Gastroesophageal sphincter (tissue), 4 donors: ENCODE measurements around the gene TLL1. TPM values are rescaled to one million over a fixed set of nuclear protein-coding genes. Genes with fewer than 3 reads are reported as not detected.

Experiments
- ATAC-seq: fragments of 150-250 bp; one replicate; pipeline ENCODE4 v1.9.1; 2016; ENCODE audit warnings: mild to moderate bottlenecking, moderate library complexity
- H3K27ac ChIP-seq, 4 donors: fragments of 200-600 bp; sonication (generic) in 3 of 4; 1 replicate in 3 of 4; 2 replicates in 1 of 4; pipeline ENCODE4 v1.5.1; 2016 to 2019
- H3K27me3 ChIP-seq: fragments of 200-600 bp; sonication (generic); one replicate; pipeline ENCODE4 v1.5.1; 2019
- H3K36me3 ChIP-seq, 2 donors: fragments of 200-600 bp; sonication (generic); one replicate each; pipeline ENCODE4 v1.5.1; 2019; ENCODE audit warnings: control low read depth in 1 of 2
- H3K4me1 ChIP-seq, 3 donors: fragments of 200-600 bp; sonication (generic); 1 replicate in 2 of 3; 2 replicates in 1 of 3; pipeline ENCODE4 v1.5.1; 2016 to 2019; ENCODE audit warnings: control low read depth in 2 of 3
- H3K4me3 ChIP-seq, 2 donors: fragments of 200-600 bp; sonication (generic); one replicate each; pipeline ENCODE4 v1.5.1; 2019; ENCODE audit warnings: mild to moderate bottlenecking in 1 of 2, moderate library complexity in 1 of 2
- H3K9me3 ChIP-seq, 3 donors: fragments of 200-600 bp; sonication (generic); one replicate each; pipeline ENCODE4 v1.5.1; 2017 to 2019; ENCODE audit warnings: control low read depth in 2 of 3
- EP300 ChIP-seq: sonication (generic); formaldehyde crosslinking; IDR thresholded peaks from one replicate; pipeline ENCODE4 v1.6.1; 2017; ENCODE audit warnings: antibody characterized with exemption, mild to moderate bottlenecking
- POLR2A ChIP-seq, 2 donors: fragments of 450-650 bp; IDR thresholded peaks; one replicate each; pipeline ENCODE4 v1.6.1; 2017; ENCODE audit warnings: antibody characterized with exemption in 2 of 2, mild to moderate bottlenecking in 2 of 2, moderate library complexity in 1 of 2
- POLR2AphosphoS5 ChIP-seq: sonication (generic); formaldehyde crosslinking; IDR thresholded peaks from one replicate; pipeline ENCODE4 v1.6.1; 2017; ENCODE audit warnings: antibody characterized with exemption
- WGBS, 2 donors: methylation state at CpG; one replicate each; pipeline ENCODE4 v1.1.5; 2018; ENCODE audit warnings: low coverage in 1 of 2; 5-methylcytosine and 5-hydroxymethylcytosine counted together
- total RNA-seq, 4 donors: library from RNA; depleted of rRNA; stranded (reverse); fragments of >200 nt; gene quantifications; one replicate each; pipeline ENCODE4 v1.1.0, GENCODE V29; 2016
- TF ChIP-seq, protein P1 (sequence below), 4 experiments: fragments of 200-600 bp in 2 of 4; fragments of 450-650 bp in 2 of 4; sonication (generic) in 1 of 4; IDR thresholded peaks; one replicate each; pipeline ENCODE4 v1.5.1; 2017 to 2019; ENCODE audit warnings: antibody characterized with exemption in 4 of 4, mild to moderate bottlenecking in 2 of 4, moderate library complexity in 2 of 4

TLL1 gene
- total RNA-seq, 4 donors from 2014 or later, result 7.0 to 9.3 (median 8.6) TPM

DNA sequence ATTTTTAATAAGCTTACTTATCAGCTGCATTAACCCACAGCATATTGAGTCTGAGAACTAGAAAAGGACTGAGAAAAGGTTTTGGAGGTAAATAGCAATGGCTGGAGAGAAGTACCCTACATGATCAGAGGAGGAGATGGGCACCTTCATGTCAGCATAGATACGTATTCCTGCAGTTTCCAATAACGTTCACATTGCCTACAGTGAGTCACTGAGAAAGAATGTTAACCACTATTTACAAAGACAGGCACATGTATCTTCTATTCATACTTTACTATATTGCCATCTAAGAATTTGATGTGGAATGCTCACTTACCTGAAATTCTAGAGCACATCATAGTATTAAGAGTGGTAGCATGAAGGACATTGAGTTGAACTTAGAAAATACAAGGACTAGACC is 92.5 kb downstream of the TLL1 start:
- ATAC-seq, result no peak

DNA sequence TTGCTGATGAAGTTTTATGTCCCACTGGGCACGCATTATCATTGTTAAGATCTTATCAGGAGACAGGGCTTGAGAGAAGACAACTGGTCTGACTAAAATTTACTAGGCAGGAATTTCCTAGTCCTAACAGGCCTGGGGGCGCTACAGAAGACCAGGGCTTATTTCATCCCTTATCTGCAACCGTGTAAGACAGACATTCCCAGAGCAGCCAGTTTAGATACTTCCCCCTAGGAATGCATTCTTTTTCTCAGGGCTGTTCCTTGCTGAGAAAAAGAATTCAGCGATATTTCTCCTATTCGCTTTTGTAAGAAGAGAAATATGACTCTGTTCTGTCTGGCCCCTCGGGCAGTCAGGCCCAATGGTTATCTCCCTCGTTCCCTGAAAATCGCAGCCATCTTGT is 93.8 kb downstream of the TLL1 start:
- no peak for ATAC-seq
- 84 to 93% methylated on average over 6 to 8 of the region's 8 CpGs for WGBS, 2 donors
- Histone ChIP-seq H3K9me3 (peaks cover 0 to 10% (median 0%) of the 10 kb centered on the region in 3 donors), H3K27me3 (no peaks in the 10 kb centered on the region), H3K36me3 (no peaks in the 10 kb centered on the region), H3K4me3 (no peak overlapping the region), H3K27ac (no peak overlapping the region), H3K4me1 (no peaks in the 10 kb centered on the region)
- TF ChIP-seq, protein P1, sequence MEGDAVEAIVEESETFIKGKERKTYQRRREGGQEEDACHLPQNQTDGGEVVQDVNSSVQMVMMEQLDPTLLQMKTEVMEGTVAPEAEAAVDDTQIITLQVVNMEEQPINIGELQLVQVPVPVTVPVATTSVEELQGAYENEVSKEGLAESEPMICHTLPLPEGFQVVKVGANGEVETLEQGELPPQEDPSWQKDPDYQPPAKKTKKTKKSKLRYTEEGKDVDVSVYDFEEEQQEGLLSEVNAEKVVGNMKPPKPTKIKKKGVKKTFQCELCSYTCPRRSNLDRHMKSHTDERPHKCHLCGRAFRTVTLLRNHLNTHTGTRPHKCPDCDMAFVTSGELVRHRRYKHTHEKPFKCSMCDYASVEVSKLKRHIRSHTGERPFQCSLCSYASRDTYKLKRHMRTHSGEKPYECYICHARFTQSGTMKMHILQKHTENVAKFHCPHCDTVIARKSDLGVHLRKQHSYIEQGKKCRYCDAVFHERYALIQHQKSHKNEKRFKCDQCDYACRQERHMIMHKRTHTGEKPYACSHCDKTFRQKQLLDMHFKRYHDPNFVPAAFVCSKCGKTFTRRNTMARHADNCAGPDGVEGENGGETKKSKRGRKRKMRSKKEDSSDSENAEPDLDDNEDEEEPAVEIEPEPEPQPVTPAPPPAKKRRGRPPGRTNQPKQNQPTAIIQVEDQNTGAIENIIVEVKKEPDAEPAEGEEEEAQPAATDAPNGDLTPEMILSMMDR (IDR thresholded peaks at IDR 0.05), result no peak
- TF ChIP-seq POLR2AphosphoS5 (no peak), POLR2A (IDR thresholded peaks at IDR 0.05) (no peak), EP300 (no peak)

More for the DNA sequence above, 92.5 kb downstream of the TLL1 start:
- 60 to 80% methylated on average over 2 of the region's 2 CpGs for WGBS, 2 donors
- no peak overlapping the region for H3K4me3 ChIP-seq
- no peaks in the 10 kb centered on the region for H3K36me3 ChIP-seq
- no peaks in the 10 kb centered on the region for H3K4me1 ChIP-seq
- TF ChIP-seq POLR2AphosphoS5 (no peak), EP300 (no peak), POLR2A (IDR thresholded peaks at IDR 0.05) (no peak)
- TF ChIP-seq, protein P1 (IDR thresholded peaks at IDR 0.05), result no peak
- no peaks in the 10 kb centered on the region for H3K27me3 ChIP-seq
- no peak overlapping the region for H3K27ac ChIP-seq
- peaks cover 0 to 10% (median 0%) of the 10 kb centered on the region in 3 donors for H3K9me3 ChIP-seq

DNA sequence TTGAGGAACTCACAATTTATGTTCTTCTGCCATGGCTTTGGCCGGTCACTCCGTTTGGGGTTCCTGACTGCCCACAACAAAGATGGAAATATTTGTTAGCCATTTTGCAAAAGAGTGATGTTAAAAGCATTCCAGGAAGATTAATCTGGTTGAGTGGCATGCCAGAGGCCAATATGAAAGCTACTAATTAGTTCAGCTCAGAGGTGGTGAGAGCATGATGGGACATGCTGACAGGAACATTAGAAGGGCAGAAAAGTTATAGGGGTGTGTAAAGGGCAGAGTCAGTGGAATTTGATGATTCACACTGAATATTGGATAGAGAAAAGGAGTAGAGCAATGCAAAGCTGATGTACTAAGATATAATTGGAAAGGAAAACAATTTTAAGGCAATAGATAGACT is 94.4 kb downstream of the TLL1 start:
- Histone ChIP-seq H3K9me3 (peaks cover 0 to 10% (median 0%) of the 10 kb centered on the region in 3 donors), H3K4me3 (no peak overlapping the region), H3K36me3 (no peaks in the 10 kb centered on the region), H3K4me1 (no peaks in the 10 kb centered on the region), H3K27me3 (no peaks in the 10 kb centered on the region), H3K27ac (no peak overlapping the region)
- no peak for ATAC-seq
- 83 to 93% methylated on average over 1 to 2 of the region's 2 CpGs for WGBS, 2 donors
- no peak for TF ChIP-seq POLR2AphosphoS5
- TF ChIP-seq, protein P1 (IDR thresholded peaks at IDR 0.05), result no peak
- TF ChIP-seq EP300, result no peak
- no peak for TF ChIP-seq POLR2A (IDR thresholded peaks at IDR 0.05)

DNA sequence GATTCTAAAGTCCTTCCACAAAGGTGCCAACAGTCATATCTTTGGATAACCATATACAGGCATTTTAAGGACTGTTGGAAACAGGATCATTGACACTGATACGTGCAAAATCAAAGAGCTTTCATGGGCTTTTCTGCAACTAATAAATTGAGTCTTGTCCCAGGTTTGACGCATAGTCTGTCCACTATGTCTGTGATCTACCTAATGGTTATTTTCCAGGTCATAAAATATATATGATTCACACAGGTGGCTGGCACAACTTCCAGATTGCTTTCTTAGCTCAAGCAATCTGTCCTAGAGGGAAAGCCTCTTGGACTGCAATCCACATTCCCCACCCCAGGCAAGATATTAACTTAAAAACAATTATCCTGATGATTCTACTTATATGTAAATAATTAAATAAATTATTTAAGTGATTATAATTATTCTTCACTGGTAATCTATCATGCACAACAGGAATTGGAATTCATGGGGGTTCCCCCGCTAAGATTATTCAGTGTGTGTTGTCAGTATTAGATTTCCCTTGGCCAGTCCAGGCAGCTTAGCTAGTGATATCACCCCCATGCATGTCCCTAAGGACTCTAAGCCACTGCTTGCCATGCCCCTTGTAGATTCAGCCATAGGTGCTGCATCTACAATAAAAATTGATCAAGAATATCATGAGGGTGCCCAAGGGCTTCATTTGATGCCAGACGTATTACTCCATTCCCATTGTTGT is 97.8 kb downstream of the TLL1 start:
- peaks cover 0 to 10% (median 0%) of the 10 kb centered on the region in 3 donors for H3K9me3 ChIP-seq
- H3K36me3 ChIP-seq, result no peaks in the 10 kb centered on the region
- H3K27ac ChIP-seq, result no peak overlapping the region
- WGBS, 2 donors, result 95 to 98% methylated on average over 4 of the region's 4 CpGs
- no peaks in the 10 kb centered on the region for H3K27me3 ChIP-seq
- H3K4me3 ChIP-seq, result no peak overlapping the region
- TF ChIP-seq, protein P1 (IDR thresholded peaks at IDR 0.05), result no peak
- TF ChIP-seq POLR2AphosphoS5 (no peak), EP300 (no peak), POLR2A (IDR thresholded peaks at IDR 0.05) (no peak)
- no peak for ATAC-seq
- no peaks in the 10 kb centered on the region for H3K4me1 ChIP-seq

DNA sequence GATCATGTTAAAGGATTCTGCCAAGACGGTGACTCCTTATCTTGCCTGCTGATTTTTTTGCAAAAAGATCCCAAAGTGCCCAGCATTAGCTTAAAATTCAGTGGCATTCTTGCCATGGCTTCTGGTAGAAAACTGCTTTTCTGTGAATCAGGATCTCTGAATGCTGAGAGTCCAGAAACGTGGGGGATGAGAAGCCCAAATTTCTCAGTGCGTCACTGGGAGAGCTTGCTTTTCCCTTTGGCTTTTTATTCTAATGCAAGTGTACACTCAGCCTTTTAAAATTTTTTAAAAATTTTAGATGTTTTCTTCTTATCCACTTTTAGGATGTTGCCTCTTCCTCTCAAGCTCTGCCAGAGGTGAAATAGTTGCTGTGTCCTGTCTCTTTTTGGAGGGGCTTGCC is 98.4 kb downstream of the TLL1 start:
- Histone ChIP-seq H3K4me1 (no peaks in the 10 kb centered on the region), H3K27me3 (no peaks in the 10 kb centered on the region), H3K36me3 (no peaks in the 10 kb centered on the region), H3K9me3 (peaks cover 0 to 6% (median 0%) of the 10 kb centered on the region in 3 donors), H3K4me3 (no peak overlapping the region), H3K27ac (no peak overlapping the region)
- no peak for ATAC-seq
- WGBS, 2 donors, result 87 to 90% methylated on average over 3 of the region's 3 CpGs
- TF ChIP-seq EP300 (no peak), POLR2AphosphoS5 (no peak)
- TF ChIP-seq, protein P1 (IDR thresholded peaks at IDR 0.05), result no peak
